ENCODE data around the gene CACNA1C.

Gene CACNA1C

DNA sequence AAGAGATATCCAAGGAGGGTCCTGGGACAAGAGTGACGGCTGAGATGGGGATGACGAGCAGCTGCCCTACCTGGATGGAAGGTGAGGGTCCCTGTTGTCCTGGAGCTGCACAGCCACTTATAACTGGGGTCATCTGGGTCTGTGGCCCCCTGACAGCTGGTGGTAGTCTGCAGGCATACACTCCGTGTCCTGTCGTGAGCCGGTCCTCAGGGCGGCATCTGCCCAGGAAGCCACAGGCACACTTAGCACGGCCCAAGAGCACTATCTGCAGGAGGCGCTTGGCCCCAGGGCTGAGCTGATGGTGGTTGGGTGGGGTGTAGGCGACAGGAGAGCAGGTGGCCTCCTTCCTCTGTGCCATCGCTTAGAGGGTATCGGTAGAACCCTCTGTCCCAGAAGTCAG lies 248.1 kb downstream of the CACNA1C start:
- FAIRE-seq = no peak

GRCh38 chr12:2301531-2302461 lies 249.0 kb downstream of the CACNA1C start:
- no peak for FAIRE-seq

- FAIRE-seq = no peak
Measured at GRCh38 chr12:2302711-2303580, 250.2 kb downstream of the CACNA1C start.

DNA sequence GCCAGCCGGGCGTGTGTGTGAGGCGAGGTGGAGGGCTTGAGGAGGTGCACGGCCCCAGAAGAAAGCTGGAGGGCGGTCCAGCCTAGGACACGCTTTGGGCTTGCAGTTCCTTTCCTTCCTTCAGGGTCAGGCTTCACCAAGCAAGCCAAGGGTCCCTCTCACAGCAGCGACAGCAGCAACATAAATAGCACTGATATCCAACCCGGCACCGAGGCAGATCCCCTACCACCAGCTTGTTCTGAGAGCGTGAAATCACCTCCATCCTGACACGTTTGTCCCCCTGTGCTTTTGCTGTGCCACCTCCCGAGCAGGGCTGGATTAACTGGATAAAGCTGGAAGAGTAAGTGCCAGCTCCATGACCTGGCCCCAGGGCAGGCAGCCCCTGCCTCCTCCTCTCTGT lies 251.4 kb downstream of the CACNA1C start:
- no peak for FAIRE-seq

- no peak for FAIRE-seq
Measured at GRCh38 chr12:2306012-2306411, 253.2 kb downstream of the CACNA1C start.

DNA sequence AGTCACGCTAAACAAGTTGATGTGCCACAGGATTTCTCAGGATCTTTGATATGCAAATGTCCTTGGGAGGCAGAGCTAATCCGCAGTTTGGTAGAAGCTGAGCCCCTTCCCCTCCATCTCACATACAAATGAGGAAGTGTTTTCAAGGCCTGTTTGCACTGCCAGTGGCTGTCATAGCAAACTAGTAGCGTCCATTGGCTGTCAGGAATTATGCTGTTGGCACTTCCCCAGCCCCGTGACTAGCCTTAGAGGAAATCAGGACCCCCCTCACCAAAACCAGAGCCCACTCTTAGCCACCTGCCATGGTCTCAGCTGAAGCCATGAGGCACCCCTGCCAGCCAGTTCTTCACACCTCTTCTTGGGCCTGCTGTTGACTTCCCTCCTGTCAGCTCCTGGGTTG lies 253.9 kb downstream of the CACNA1C start:
- FAIRE-seq = no peak

- FAIRE-seq = no peak
Measured at GRCh38 chr12:2307550-2307949, 254.8 kb downstream of the CACNA1C start.

DNA sequence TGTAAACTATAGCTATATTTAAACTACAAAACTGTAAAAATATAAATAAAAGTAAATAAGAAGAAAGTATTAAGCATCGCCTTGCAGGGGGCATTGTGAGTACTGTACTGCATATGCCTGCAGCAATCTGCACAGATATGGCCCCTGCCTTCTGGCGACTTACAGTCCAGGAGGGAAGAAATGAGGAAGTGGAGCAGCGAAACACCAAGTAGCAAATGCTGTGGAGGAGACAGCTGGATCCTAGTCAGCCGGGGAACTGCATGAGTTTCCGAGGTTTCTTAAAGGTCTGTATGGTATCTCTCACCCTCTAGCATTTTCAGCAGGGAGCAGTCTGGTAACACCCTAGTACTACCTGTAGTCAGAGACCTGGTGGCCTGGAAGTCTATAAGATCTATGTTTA lies 256.9 kb downstream of the CACNA1C start:
- FAIRE-seq = no peak

GRCh38 chr12:2311020-2311778 lies 258.4 kb downstream of the CACNA1C start:
- no peak for FAIRE-seq

GRCh38 chr12:2312175-2312574 lies 259.4 kb downstream of the CACNA1C start:
- FAIRE-seq = no peak

- no peak for FAIRE-seq
Measured at GRCh38 chr12:2312770-2313169, 260.0 kb downstream of the CACNA1C start.

- no peak for FAIRE-seq
Measured at GRCh38 chr12:2314492-2314891, 261.7 kb downstream of the CACNA1C start.

- FAIRE-seq = no peak
Measured at GRCh38 chr12:2317772-2318171, 265.0 kb downstream of the CACNA1C start.

- FAIRE-seq = no peak
Measured at GRCh38 chr12:2318286-2318685, 265.5 kb downstream of the CACNA1C start.

DNA sequence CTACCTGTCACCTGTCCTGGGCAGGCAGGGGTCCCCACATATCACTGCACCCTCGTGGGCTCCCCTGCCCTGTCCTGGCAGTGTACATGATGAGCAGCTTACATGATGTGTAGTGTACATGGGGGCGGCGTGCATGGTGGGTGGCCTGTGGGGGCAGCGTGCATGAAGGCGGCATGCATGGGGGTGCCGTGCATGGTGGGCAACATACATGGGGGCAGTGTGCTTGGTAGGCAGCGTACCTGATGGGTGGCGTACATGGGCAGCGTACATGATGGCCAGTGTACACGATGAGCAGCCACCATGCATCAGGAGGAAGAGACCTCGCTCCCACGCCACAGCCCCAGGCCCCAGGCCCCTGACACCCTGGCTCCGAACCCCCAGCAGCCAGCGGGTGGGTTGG lies 266.3 kb downstream of the CACNA1C start:
- no peak for FAIRE-seq

DNA sequence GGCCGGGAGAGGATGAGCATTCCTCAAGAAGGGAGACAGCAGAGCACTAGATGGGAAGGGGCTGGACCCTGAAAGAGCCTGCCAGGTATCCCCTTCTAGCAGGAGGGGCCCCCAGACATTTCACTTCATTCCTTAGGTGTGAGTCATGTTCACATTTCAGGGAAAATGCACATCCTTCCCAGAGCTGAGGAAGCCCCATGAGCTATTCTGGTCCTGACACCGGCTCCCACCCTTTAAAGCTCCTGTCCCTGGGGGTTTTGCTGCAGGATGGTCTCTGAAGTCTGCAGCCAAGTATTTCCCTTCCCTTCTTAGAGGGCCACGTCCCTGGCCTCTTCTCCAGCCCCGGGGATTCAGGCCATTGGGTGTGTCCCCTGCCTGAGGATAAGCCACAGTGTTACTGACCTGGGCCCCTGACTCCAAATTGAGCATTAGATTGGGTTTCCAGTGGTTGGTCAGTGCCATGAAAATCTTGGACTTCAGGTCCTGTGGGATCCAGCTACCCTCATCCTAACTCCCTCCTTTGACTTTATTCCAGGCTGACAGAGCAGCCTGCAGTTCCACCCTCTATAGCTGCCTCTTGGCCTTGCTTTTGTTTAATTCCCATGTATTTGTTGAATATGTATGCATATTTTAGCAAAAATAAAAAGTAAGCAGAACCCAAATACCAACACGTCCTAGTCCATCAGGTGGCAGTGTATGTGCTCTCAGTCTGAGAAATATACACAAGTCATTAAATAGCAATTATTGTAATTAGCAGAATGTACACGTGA lies 267.1 kb downstream of the CACNA1C start:
- FAIRE-seq = no peak

- FAIRE-seq = no peak
Measured at GRCh38 chr12:2320841-2321240, 268.1 kb downstream of the CACNA1C start.

- no peak for FAIRE-seq
Measured at GRCh38 chr12:2322554-2323120, 269.9 kb downstream of the CACNA1C start.

DNA sequence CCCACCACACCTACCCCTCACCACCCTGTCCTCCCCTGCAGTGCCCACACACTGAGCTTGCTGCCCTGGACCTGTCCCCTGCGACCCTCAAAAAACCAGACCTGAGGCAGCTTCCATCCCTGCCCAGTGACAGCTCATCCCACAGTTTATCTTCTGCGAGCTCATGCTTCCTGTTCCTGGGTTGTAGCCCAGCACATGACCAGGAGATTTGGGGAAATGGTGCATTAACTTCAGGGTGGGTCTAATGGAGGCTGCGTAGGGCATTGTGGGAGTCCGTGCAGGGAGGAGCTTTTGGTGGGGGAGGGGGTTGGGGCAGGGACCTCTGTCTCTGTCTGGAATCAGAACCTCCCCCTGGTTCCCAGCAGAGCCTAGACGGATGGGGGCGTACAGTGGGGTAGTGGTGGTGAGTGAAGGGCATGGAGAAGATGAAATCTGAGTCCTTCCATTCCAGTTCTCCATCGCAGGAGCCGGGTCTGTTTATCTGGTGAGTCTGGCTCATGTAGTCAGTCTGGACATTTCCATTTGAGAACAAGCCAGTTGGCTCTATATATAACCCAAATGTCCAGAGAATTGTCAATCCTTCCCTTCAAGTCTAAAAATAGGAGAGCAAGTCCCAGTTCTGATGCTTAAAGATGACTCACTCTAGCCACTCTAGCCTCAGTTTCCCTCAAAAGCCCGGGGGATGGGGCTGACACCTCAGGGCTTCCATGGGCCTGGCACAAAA lies 270.9 kb downstream of the CACNA1C start:
- no peak for FAIRE-seq

GRCh38 chr12:2324387-2324786 lies 271.6 kb downstream of the CACNA1C start:
- no peak for FAIRE-seq

GRCh38 chr12:2325519-2325918 lies 272.7 kb downstream of the CACNA1C start:
- no peak for FAIRE-seq
